Brain microvascular endothelial cell (primary cell): ENCODE results near the gene TSPAN5.

Source experiments
- DNase-seq: peaks from one replicate; pipeline ENCODE4 v3.0.0-alpha.2; 2020
- H3K27ac ChIP-seq: fragments of 250-450 bp; sonication (Bioruptor Pico); 2 replicates; pipeline ENCODE4 v1.5.1; 2020; ENCODE audit warnings: mild to moderate bottlenecking, moderate library complexity
- H3K27me3 ChIP-seq: fragments of 250-450 bp; sonication (Bioruptor Pico); replicated peaks from 2 replicates; pipeline ENCODE4 v1.5.1; 2020; ENCODE audit warnings: mild to moderate bottlenecking
- H3K36me3 ChIP-seq: fragments of 250-450 bp; sonication (Bioruptor Pico); replicated peaks from 2 replicates; pipeline ENCODE4 v1.5.1; 2020; ENCODE audit warnings: mild to moderate bottlenecking
- H3K4me3 ChIP-seq: 2 replicates; pipeline ENCODE4 v1.5.1; 2011; ENCODE audit warnings: low read depth, mild to moderate bottlenecking, control low read depth, low read length, moderate library complexity
- CTCF ChIP-seq: IDR thresholded peaks from 2 replicates; pipeline ENCODE4 v1.5.1; 2011; ENCODE audit warnings: low read depth, mild to moderate bottlenecking, moderate library complexity, low read length, control low read depth, inconsistent platforms; ENCODE audit errors: missing control alignments
- in situ Hi-C: cut with HindIII; loops from 2 replicates; pipeline ENCODE4 v1.10.0; 2017; ENCODE audit warnings: low sequenced_read_pairs, low pct_ligation_motif_present

Gene TSPAN5

GRCh38 chr4:98671131-98671530 is 12.7 kb upstream of the TSPAN5 start:
- no peak for TF ChIP-seq CTCF
- H3K27ac ChIP-seq, result no peak overlapping the region
- H3K36me3 ChIP-seq, result no peaks in the 10 kb centered on the region
- in situ Hi-C loops, result no loop called here
- DNase-seq, result no peak
- H3K4me3 ChIP-seq, result no peak overlapping the region
- no peaks in the 10 kb centered on the region for H3K27me3 ChIP-seq

DNA sequence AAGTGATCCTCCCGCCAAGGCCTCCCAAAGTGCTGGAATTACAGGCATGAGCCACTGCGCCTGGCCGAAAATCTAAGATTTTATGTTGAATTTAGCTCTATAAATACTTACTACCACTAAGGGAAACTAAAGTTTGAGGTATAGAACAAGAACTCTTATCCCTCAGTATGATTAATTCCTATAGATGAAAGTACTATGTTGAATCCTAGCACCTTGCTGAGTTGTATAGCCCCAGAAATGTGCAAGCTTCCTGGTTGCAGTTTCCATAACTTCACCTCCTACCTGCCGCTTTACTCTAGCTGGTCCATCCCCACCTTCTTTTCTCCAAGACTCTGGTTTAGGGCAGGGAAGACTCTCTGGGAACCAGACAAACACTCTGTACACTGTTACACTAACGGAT is 11.8 kb upstream of the TSPAN5 start:
- H3K4me3 ChIP-seq, result no peak overlapping the region
- in situ Hi-C loops, result no loop called here
- no peak overlapping the region for H3K27ac ChIP-seq
- no peaks in the 10 kb centered on the region for H3K27me3 ChIP-seq
- H3K36me3 ChIP-seq, result no peaks in the 10 kb centered on the region
- TF ChIP-seq CTCF, result no peak
- DNase-seq, result no peak

- in situ Hi-C loops, result no loop called here
- no peak for DNase-seq
- H3K27me3 ChIP-seq, result no peaks in the 10 kb centered on the region
These were observed 11.2 kb upstream of the TSPAN5 start for GRCh38 chr4:98669577-98669976.

DNA sequence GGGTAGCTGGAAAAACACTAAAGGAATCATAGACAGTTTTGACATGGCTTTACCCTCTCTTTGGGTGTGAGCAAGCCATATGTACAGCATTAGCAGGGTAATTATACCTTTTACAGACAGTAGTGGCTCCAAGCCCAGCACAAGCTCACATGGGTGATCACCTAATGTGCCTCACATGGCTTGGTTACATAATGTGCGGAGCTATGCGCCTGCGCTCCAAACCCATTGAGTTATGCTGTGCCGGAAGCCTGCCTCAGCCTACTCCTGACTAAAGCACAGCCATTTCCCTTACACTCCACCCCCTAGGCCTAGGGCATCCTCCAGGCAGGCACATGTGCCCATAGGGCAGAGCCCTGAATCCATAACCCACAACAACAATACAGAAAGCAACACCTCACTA is 6.5 kb upstream of the TSPAN5 start:
- no peak overlapping the region for H3K4me3 ChIP-seq
- H3K27me3 ChIP-seq, result no peaks in the 10 kb centered on the region
- DNase-seq, result no peak
- no peak for TF ChIP-seq CTCF
- no peaks in the 10 kb centered on the region for H3K36me3 ChIP-seq
- in situ Hi-C loops, result no loop called here
- no peak overlapping the region for H3K27ac ChIP-seq

More at GRCh38 chr4:98669577-98669976, 11.2 kb upstream of the TSPAN5 start:
- H3K36me3 ChIP-seq, result no peaks in the 10 kb centered on the region
- no peak for TF ChIP-seq CTCF
- H3K4me3 ChIP-seq, result no peak overlapping the region
- no peak overlapping the region for H3K27ac ChIP-seq

DNA sequence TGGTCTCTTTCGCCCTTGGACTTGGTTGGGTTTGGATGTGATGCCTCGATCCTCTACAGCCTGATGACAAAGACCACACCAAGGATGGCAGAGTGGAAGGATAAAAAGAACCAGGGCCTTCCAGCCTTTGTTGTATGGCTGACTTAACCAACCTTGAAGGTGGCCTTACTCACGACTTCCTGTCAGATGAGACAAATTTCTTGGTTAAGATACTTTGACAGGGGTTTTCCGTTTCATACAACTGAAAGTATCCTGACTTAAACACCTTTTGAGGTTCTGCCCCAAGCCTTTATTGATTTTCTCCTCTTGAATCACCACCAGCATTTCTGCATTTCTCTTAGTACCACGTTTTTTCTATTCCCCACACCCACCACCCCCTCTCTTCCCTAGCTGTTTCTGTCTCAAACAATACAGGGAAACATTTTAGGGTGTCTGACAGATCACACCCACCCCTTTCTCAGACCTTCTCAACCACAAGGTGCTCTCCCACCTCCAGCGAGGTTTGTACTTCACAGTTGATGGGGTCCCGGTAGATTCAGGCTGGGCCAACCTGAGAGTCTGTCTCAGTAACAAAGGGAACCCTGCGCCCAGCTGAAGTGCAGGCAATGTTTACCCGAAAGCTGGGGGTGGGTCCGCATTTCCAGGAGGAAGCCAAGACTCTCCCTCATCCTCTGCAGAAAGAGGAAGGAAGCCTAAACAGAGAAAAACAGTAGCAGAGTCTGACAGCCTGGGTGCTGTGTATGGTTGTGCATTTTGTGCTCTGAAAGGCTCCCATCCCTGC is 5.0 kb upstream of the TSPAN5 start:
- no peak overlapping the region for H3K27ac ChIP-seq
- no peak for TF ChIP-seq CTCF

More for the DNA sequence above, 5.0 kb upstream of the TSPAN5 start:
- Histone ChIP-seq H3K4me3 (no peak overlapping the region), H3K36me3 (no peaks in the 10 kb centered on the region), H3K27me3 (no peaks in the 10 kb centered on the region)
- DNase-seq, result no peak
- in situ Hi-C loops, result no loop called here
